Measurements from ENCODE around the gene ENC1.

ENC1 gene

GRCh38 chr5:74659172-74659571, 18.6 kb upstream of the ENC1 start:
- no peaks in the 10 kb centered on the region for H3K4me1 ChIP-seq (ENCODE audit: control insufficient read depth, insufficient read depth, low read length)
- H3K4me3 ChIP-seq (ENCODE audit: insufficient read depth, low read depth, low read length), result no peak overlapping the region
- WGBS, 2 experiments, result 95 to 99% methylated on average over 3 of the region's 3 CpGs
- no peaks in the 10 kb centered on the region for H3K36me3 ChIP-seq (ENCODE audit: control insufficient read depth, insufficient read depth, low read length)
- H3K27me3 ChIP-seq (ENCODE audit: control insufficient read depth, insufficient read depth, low read length, poor library complexity, severe bottlenecking), result no peaks in the 10 kb centered on the region
- H3K27ac ChIP-seq (ENCODE audit: insufficient read depth, low read depth, low read length, poor library complexity, severe bottlenecking), result no peak overlapping the region
- H3K9me3 ChIP-seq (ENCODE audit: control insufficient read depth, low read length), result no peaks in the 10 kb centered on the region

GRCh38 chr5:74657165-74657564, 16.6 kb upstream of the ENC1 start:
- no peaks in the 10 kb centered on the region for H3K36me3 ChIP-seq (ENCODE audit: control insufficient read depth, insufficient read depth, low read length)
- no peak overlapping the region for H3K4me3 ChIP-seq (ENCODE audit: insufficient read depth, low read depth, low read length)
- H3K27me3 ChIP-seq (ENCODE audit: control insufficient read depth, insufficient read depth, low read length, poor library complexity, severe bottlenecking), result no peaks in the 10 kb centered on the region
- H3K4me1 ChIP-seq (ENCODE audit: control insufficient read depth, insufficient read depth, low read length), result no peaks in the 10 kb centered on the region
- no peak overlapping the region for H3K27ac ChIP-seq (ENCODE audit: insufficient read depth, low read depth, low read length, poor library complexity, severe bottlenecking)
- WGBS, 2 experiments, result 92 to 96% methylated on average over 2 of the region's 2 CpGs
- no peaks in the 10 kb centered on the region for H3K9me3 ChIP-seq (ENCODE audit: control insufficient read depth, low read length)

DNA sequence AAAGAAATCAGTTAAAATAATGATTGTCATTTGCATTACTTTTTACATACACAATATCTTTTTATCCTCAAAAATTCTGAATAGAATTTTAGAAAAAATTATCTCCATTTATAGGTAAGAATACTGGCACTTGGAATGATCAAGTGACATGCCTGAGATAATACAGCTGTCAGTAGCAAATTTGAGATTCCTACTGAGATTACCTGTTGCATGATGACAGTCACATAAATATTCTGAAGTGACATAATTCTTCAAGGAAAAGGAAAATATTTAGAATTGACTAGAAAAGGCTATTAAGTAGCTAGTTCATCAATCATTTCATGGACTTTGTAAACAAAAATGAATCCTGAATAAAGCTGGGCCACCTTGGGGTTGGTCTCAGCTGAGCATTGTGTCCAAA, 15.2 kb upstream of the ENC1 start:
- Histone ChIP-seq H3K9me3 (ENCODE audit: control insufficient read depth, low read length) (no peaks in the 10 kb centered on the region), H3K27me3 (ENCODE audit: control insufficient read depth, insufficient read depth, low read length, poor library complexity, severe bottlenecking) (no peaks in the 10 kb centered on the region), H3K36me3 (ENCODE audit: control insufficient read depth, insufficient read depth, low read length) (no peaks in the 10 kb centered on the region), H3K4me3 (ENCODE audit: insufficient read depth, low read depth, low read length) (no peak overlapping the region), H3K4me1 (ENCODE audit: control insufficient read depth, insufficient read depth, low read length) (no peaks in the 10 kb centered on the region), H3K27ac (ENCODE audit: insufficient read depth, low read depth, low read length, poor library complexity, severe bottlenecking) (no peak overlapping the region)

DNA sequence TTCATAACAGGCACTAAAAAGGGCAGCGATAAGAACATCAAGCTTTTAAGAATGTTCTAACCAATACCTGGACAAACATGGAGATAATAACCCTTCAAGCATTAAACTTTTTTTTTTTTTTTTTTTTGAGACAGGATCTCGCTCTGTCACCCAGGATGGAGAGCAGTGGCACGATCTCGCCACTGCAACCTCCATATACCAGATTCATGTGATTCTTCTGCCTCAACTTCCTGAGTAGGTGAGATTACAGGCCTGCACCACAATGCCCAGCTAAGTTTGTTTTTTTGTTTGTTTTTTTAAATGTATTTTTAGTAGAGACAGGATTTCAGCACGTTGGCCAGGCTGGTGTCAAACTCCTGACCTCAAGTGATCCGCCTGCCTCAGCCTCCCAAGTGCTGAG, 14.7 kb upstream of the ENC1 start:
- 91 to 93% methylated on average over 6 of the region's 6 CpGs for WGBS, 2 experiments
- H3K4me3 ChIP-seq (ENCODE audit: insufficient read depth, low read depth, low read length), result no peak overlapping the region
- no peaks in the 10 kb centered on the region for H3K27me3 ChIP-seq (ENCODE audit: control insufficient read depth, insufficient read depth, low read length, poor library complexity, severe bottlenecking)
- no peaks in the 10 kb centered on the region for H3K4me1 ChIP-seq (ENCODE audit: control insufficient read depth, insufficient read depth, low read length)
- no peak overlapping the region for H3K27ac ChIP-seq (ENCODE audit: insufficient read depth, low read depth, low read length, poor library complexity, severe bottlenecking)
- H3K9me3 ChIP-seq (ENCODE audit: control insufficient read depth, low read length), result no peaks in the 10 kb centered on the region
- H3K36me3 ChIP-seq (ENCODE audit: control insufficient read depth, insufficient read depth, low read length), result no peaks in the 10 kb centered on the region

DNA sequence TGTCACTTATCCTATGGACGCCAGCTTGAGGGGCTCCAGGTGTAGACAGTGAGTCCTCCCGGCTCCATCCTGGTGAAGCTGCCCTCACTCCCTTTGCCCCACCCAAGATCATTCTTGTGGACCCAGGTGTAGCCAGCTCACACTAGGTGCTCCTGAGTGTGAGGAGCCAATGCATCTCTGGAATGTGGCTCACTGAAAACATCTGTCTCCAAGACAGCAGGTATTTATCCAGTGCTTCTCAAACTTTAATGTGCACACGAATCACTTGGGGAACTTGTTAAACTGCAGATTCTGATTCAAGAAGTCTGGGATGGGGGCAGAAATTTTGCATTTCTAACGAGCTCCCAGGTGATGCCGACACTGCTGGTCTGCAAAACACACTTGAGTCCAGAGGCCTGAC, 13.5 kb upstream of the ENC1 start:
- Histone ChIP-seq H3K27me3 (ENCODE audit: control insufficient read depth, insufficient read depth, low read length, poor library complexity, severe bottlenecking) (no peaks in the 10 kb centered on the region), H3K27ac (ENCODE audit: insufficient read depth, low read depth, low read length, poor library complexity, severe bottlenecking) (no peak overlapping the region), H3K4me1 (ENCODE audit: control insufficient read depth, insufficient read depth, low read length) (no peaks in the 10 kb centered on the region), H3K36me3 (ENCODE audit: control insufficient read depth, insufficient read depth, low read length) (no peaks in the 10 kb centered on the region), H3K4me3 (ENCODE audit: insufficient read depth, low read depth, low read length) (no peak overlapping the region), H3K9me3 (ENCODE audit: control insufficient read depth, low read length) (no peaks in the 10 kb centered on the region)
- WGBS, 2 experiments, result 86 to 92% methylated on average over 5 of the region's 5 CpGs

DNA sequence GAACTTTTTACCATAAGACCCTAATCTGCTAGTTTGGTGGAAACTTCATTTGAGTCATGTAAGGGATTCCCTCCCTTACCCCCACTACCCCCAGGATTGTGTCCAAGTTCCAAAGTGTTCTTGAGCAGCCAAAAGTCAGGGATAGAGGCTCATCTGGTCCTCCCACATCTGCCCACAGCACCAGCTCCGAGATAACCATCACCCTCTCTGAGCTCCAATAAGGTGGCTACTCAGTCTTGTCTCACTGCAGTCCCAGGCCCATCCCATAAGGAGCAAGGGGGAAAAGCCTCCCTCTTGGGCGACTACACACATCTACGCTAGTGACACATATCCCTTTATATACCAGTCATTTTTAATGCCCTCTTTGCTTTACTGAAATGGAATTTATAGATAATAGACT, 12.0 kb upstream of the ENC1 start:
- Histone ChIP-seq H3K4me3 (ENCODE audit: insufficient read depth, low read depth, low read length) (no peak overlapping the region), H3K36me3 (ENCODE audit: control insufficient read depth, insufficient read depth, low read length) (no peaks in the 10 kb centered on the region), H3K27ac (ENCODE audit: insufficient read depth, low read depth, low read length, poor library complexity, severe bottlenecking) (no peak overlapping the region), H3K4me1 (ENCODE audit: control insufficient read depth, insufficient read depth, low read length) (no peaks in the 10 kb centered on the region), H3K9me3 (ENCODE audit: control insufficient read depth, low read length) (no peaks in the 10 kb centered on the region), H3K27me3 (ENCODE audit: control insufficient read depth, insufficient read depth, low read length, poor library complexity, severe bottlenecking) (no peaks in the 10 kb centered on the region)
- 88 to 96% methylated on average over 1 to 3 of the region's 3 CpGs for WGBS, 2 experiments

DNA sequence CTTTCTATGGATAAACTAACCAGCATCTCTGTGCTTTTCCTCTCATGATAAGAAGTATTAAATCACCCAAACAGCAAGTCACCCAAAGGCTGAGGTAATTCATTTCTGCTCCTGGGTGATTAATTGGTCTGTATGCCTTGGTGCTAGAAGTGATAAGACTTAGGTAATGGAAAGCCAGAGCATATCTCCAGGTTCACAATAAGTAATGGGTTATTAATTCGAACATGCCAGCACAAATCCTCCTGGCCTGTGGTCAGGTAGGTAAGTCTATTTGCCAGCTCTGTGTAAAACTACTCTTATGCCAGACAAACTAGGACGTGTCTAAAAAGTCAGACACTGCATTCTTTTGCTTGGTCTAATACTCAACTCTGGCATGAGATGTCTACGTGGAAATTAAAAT, 11.2 kb upstream of the ENC1 start:
- no peaks in the 10 kb centered on the region for H3K4me1 ChIP-seq (ENCODE audit: control insufficient read depth, insufficient read depth, low read length)
- no peaks in the 10 kb centered on the region for H3K27me3 ChIP-seq (ENCODE audit: control insufficient read depth, insufficient read depth, low read length, poor library complexity, severe bottlenecking)
- H3K9me3 ChIP-seq (ENCODE audit: control insufficient read depth, low read length), result no peaks in the 10 kb centered on the region
- no peak overlapping the region for H3K4me3 ChIP-seq (ENCODE audit: insufficient read depth, low read depth, low read length)
- no peaks in the 10 kb centered on the region for H3K36me3 ChIP-seq (ENCODE audit: control insufficient read depth, insufficient read depth, low read length)
- WGBS, 2 experiments, result 92 to 98% methylated on average over 3 of the region's 3 CpGs
- no peak overlapping the region for H3K27ac ChIP-seq (ENCODE audit: insufficient read depth, low read depth, low read length, poor library complexity, severe bottlenecking)

- no peak overlapping the region for H3K27ac ChIP-seq (ENCODE audit: insufficient read depth, low read depth, low read length, poor library complexity, severe bottlenecking)
- no peaks in the 10 kb centered on the region for H3K36me3 ChIP-seq (ENCODE audit: control insufficient read depth, insufficient read depth, low read length)
- H3K4me1 ChIP-seq (ENCODE audit: control insufficient read depth, insufficient read depth, low read length), result no peaks in the 10 kb centered on the region
- H3K4me3 ChIP-seq (ENCODE audit: insufficient read depth, low read depth, low read length), result no peak overlapping the region
- H3K27me3 ChIP-seq (ENCODE audit: control insufficient read depth, insufficient read depth, low read length, poor library complexity, severe bottlenecking), result no peaks in the 10 kb centered on the region
- H3K9me3 ChIP-seq (ENCODE audit: control insufficient read depth, low read length), result no peaks in the 10 kb centered on the region
- 58 to 59% methylated on average over 1 of the region's 1 CpG for WGBS, 2 experiments
These were observed 9.0 kb upstream of the ENC1 start for GRCh38 chr5:74649421-74649973.

DNA sequence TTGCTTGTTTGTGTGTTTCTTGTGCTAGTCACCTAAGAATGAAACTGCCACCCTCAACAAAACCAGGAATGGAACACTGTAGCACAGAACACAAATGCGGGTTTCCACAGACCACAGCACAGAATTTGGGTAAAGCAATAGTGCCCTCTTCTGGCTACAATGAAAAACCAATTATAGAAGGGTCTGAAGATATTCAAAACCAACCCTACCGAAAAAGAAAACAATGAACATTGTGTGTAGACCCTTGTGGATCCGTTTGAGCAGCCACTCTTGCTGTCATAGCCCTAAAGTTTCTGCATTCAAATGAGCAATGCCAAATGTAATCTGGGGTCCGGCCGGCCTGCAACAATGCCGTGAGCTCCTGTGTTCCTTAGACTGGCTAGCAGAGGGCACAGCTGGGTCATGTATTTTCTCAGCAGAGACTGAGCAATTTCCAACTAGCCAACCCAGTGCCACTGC, 8.3 kb upstream of the ENC1 start:
- H3K27ac ChIP-seq (ENCODE audit: insufficient read depth, low read depth, low read length, poor library complexity, severe bottlenecking), result no peak overlapping the region
- no peaks in the 10 kb centered on the region for H3K27me3 ChIP-seq (ENCODE audit: control insufficient read depth, insufficient read depth, low read length, poor library complexity, severe bottlenecking)
- WGBS, 2 experiments, result 25 to 27% methylated on average over 6 of the region's 6 CpGs
- no peaks in the 10 kb centered on the region for H3K36me3 ChIP-seq (ENCODE audit: control insufficient read depth, insufficient read depth, low read length)
- H3K9me3 ChIP-seq (ENCODE audit: control insufficient read depth, low read length), result no peaks in the 10 kb centered on the region
- no peaks in the 10 kb centered on the region for H3K4me1 ChIP-seq (ENCODE audit: control insufficient read depth, insufficient read depth, low read length)
- no peak overlapping the region for H3K4me3 ChIP-seq (ENCODE audit: insufficient read depth, low read depth, low read length)

DNA sequence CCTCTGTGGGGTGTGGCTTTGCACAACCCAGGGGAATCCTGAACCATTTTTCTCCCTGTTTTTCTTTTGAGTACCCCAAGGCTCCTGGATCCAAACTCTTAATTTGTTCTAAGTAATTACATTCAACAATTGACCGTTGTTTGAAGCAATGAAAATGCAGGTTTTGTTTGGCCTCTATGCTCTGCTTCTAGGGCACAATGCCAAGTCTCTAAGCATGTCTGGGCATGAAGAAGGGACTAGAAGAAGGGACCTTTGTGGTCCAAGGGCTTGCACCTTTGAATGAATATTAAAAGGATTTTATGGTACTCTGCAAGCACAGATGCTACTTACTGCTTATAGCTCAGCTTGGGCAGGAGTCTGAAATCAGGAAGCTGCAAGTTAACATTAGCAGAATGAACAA, 6.6 kb upstream of the ENC1 start:
- 90 to 93% methylated on average over 1 of the region's 1 CpG for WGBS, 2 experiments
- Histone ChIP-seq H3K27me3 (ENCODE audit: control insufficient read depth, insufficient read depth, low read length, poor library complexity, severe bottlenecking) (peaks cover 9% of the 10 kb centered on the region), H3K4me3 (ENCODE audit: insufficient read depth, low read depth, low read length) (no peak overlapping the region), H3K36me3 (ENCODE audit: control insufficient read depth, insufficient read depth, low read length) (no peaks in the 10 kb centered on the region), H3K4me1 (ENCODE audit: control insufficient read depth, insufficient read depth, low read length) (peaks cover under 1% of the 10 kb centered on the region), H3K9me3 (ENCODE audit: control insufficient read depth, low read length) (no peaks in the 10 kb centered on the region), H3K27ac (ENCODE audit: insufficient read depth, low read depth, low read length, poor library complexity, severe bottlenecking) (no peak overlapping the region)

DNA sequence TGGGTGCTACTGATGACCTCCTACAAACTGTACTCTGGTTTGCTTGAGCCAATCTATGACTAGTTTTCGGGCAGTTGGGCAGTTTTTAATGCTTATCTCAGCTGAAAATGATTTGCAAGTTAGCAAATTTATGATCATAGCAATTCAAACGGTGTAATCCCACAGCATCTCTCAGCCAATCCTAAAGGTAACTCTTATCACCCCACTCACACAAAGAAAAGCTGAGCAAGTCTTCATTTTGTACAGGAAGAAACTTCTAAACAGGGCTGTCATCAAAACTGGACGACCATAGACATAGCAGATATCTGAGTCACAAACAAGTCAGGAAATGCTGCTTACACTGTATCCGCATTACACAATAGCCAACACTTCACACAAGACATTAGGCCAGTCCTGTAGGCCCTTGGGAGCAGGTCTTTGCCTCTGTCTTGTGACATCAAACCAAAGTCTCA, 2.6 kb upstream of the ENC1 start:
- H3K27ac ChIP-seq (ENCODE audit: insufficient read depth, low read depth, low read length, poor library complexity, severe bottlenecking), result no peak overlapping the region
- 85 to 92% methylated on average over 4 of the region's 4 CpGs for WGBS, 2 experiments
- H3K4me1 ChIP-seq (ENCODE audit: control insufficient read depth, insufficient read depth, low read length), result peaks cover 4% of the 10 kb centered on the region
- H3K27me3 ChIP-seq (ENCODE audit: control insufficient read depth, insufficient read depth, low read length, poor library complexity, severe bottlenecking), result peaks cover 9% of the 10 kb centered on the region
- no peaks in the 10 kb centered on the region for H3K9me3 ChIP-seq (ENCODE audit: control insufficient read depth, low read length)
- no peak overlapping the region for H3K4me3 ChIP-seq (ENCODE audit: insufficient read depth, low read depth, low read length)
- H3K36me3 ChIP-seq (ENCODE audit: control insufficient read depth, insufficient read depth, low read length), result no peaks in the 10 kb centered on the region

Measured in ectodermal cell (in vitro differentiated cells).